ENCODE data around the gene PTCH2.
"Not testable (repeated sequence)": the region's sequence is repeated elsewhere in the genome, so short reads cannot be mapped to it uniquely, and the experiment has no call there.

PTCH2 gene

GRCh38 chr1:44799770-44800584 is 43.1 kb downstream of the PTCH2 start, which contains the start of gene PLK3:
Gene PLK3, plus strand, starts transcription at chr1:44800377. Its CDS starts 87 bp downstream, at chr1:44800464.
- peak; percentile 95 to 98 for DNase-seq

- no peak for DNase-seq
Measured at GRCh38 chr1:44798481-44799365, 44.3 kb downstream of the PTCH2 start.

DNA sequence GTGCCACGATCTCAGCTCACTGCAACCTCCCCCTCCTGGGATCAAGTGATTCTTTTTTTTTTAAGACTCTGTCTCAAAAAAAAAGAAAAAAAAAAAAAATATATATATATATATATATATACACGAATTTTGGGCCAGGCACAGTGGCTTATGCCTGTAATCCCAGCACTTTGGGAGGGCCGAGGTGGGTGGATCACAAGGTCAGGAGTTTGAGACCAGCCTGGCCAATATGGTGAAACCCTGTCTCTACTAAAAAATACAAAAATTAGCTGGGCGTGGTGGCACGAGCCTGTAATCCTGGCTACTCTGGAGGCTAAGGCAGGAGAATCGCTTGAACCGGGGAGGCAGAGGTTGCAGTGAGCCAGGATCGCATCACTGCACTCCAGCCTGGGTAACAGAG is 45.2 kb downstream of the PTCH2 start:
- not testable (repeated sequence) for DNase-seq

DNA sequence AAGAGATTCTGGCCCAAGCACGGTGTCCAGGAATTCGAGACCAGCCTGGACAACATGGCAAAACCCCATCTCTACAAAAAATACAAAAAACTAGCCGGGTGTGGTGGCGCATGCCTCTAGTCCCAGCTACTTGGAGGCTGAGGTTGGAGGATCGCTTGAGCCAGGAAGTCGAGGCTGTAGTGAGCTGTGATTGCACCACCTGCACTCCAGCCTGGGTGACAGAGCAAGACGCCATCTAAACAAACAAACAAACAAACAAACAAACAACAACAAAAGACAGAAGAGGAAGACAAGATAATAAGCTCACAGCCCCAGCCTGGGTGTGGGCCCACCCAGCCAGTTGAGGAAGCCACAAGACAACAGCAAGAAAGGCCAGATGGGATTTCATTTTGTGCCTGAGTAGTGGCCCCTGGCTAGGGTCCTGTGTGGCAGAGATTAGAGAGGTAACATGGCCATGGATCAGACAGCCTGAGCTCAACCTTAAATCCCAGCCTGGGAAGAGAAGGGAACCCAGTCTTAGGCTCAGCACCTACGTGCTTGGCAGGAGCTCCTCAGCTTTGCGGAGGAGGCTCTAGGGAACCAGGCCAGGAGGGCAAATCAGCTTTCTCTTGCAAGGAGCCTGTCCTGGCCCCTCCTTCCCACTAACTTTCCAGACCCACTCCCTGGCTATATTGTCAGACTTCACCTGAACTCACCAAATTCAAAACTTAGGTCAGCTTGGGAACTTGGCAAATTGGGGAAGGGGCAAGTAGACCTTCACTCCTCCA is 50.1 kb downstream of the PTCH2 start:
- DNase-seq, result no peak

DNA sequence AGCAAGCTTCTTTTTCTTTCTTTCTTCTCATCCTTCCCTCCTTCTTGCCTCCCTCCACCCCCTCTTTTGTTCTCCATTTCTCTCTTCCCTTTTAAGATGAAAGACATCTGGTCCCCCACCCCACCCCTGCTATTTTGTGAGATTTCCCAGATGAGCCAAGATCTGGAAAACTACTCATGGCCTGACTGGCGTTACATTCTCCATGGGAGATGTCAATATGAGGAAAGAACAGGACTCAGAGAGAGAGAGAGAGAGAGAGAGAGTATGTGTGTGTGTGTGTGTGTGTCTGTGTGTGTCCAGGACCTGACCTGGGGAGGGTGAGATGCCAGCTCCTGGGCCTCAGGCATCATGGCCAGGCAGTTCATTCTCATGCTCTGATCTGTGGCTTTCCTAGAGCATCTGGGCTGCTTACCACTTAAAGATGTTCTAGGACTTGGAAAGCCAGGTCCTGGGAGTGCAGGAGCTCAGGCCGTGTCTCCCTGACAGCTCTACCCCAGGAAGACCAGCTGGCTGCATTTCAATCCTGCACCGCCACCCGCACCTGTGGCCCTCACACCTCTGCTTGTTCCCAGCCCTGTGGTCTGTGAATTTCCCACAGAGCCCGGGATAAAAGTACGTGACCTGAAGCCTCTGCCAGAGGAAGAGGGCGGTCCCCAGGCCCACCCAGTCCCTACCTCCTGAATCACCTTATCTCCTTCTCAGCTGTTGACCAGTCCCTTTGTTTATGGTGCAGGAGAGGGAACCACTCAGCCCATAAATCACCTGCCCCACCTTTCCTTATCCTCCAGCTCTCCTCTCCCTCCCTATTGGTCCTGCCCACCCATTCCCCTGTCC is 51.9 kb downstream of the PTCH2 start:
- no peak for DNase-seq

DNA sequence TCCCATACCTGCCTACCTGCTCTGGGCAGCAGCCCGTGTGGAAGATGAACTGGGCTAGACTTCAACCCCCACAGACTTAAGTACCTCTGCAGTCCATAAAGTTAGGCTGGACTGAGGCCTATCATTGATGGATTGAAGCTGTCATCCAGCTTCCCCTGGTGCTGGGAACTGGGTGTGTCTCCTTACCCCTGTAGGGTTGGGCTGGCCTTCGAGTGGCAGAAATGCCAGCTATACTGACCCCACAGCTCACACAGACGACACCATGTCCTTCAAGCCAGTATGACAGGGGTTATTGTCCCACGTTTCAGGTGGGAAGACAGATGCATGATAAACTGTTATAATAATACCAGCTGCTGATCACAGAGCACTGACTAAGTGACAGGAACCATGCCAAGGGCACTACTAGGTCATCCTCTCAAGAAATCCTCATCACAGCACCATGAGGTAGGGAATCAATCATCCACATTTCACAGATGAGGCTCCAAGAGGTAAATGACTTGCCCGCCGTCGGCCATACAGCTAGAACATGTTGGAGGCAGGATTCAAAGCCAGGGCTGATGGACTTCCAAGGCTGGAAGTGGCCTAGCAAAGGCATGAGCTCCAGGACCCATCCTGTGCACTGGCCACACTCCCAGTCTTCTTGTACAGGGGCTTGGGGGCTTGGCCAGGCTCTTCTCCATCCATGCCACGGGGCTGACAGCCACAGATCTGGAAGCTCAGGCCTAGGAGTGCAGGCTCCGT is 54.8 kb downstream of the PTCH2 start, which contains the start of gene BEST4:
TSS of gene BEST4 (minus strand) at position 51 of the 741 bp plus-strand sequence. CDS start 465 bp downstream, outside the sequence.
- no peak for DNase-seq

GRCh38 chr1:44787506-44787905 is 55.5 kb downstream of the PTCH2 start:
- no peak for DNase-seq

DNA sequence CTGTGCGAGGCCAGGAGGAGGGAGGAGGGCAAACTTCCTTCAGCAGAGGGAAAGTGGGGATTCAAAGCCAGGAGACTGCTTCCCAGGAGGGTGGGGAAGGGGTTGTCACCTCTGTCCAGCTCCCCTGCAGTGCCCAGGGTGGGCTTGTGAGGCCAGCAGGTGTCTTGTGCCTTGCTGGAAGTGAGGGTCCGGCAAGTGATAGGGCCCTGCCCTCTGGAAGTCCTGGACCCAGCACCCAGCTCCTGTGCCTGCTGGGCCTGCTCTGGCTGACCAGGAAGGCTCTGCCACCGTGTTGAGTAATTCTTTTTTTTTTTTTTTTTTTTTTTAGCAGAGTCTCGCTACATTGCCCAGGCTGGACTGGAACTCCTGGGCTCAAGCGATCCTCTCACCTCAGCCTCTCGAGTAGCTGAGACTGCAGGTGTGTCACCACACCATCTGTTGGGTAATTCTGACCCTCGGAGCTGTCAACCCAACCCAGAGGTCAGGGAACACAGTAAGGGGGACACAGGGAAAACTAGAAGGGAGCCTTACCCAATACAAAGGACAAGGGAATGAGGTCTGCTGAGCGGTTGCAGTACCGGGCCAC is 56.1 kb downstream of the PTCH2 start:
- DNase-seq, result no peak

DNA sequence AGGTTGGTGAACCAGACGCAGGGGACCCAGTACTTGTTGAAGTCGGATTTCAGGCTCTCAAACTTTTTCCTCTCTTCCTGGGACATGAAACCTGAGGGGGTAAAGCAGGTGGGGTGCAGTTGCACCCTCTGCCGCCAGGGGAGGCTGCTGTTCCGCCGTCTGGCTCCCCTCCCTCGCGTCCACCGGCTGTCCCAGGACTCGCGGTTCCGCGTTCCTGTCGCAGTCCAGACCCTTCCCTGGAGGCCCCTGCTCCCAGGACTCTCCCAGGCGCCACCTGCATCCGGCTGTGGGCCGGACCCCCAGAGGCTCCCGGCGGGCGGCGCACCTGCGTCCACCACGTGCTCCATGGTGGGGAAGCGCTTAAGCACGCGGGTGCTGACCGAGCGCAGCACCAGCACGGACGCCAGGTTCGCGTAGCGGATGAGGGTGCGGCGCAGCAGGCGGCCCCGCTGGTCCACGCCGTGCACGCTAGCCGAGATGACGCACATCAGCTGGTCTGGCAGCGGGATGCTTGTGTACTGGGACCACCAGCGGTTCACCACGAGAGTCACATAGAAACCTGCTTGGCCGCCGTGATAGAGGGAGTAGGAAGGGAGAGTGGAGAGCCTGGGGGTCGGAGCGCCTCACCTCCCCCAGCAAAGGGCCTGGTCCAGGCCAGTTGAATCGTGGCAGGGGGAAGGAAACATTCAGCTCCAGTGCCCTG is 56.8 kb downstream of the PTCH2 start:
- no peak for DNase-seq

GRCh38 chr1:44785501-44786137 is 57.4 kb downstream of the PTCH2 start:
- no peak for DNase-seq

- no peak for DNase-seq
Measured at GRCh38 chr1:44785029-44785380, 58.0 kb downstream of the PTCH2 start.

GRCh38 chr1:44784094-44785028 is 58.7 kb downstream of the PTCH2 start:
- no peak for DNase-seq

- DNase-seq, result no peak
Measured at GRCh38 chr1:44783697-44784093, 59.4 kb downstream of the PTCH2 start.

GRCh38 chr1:44780583-44781121 is 62.4 kb downstream of the PTCH2 start:
- DNase-seq, result no peak

DNA sequence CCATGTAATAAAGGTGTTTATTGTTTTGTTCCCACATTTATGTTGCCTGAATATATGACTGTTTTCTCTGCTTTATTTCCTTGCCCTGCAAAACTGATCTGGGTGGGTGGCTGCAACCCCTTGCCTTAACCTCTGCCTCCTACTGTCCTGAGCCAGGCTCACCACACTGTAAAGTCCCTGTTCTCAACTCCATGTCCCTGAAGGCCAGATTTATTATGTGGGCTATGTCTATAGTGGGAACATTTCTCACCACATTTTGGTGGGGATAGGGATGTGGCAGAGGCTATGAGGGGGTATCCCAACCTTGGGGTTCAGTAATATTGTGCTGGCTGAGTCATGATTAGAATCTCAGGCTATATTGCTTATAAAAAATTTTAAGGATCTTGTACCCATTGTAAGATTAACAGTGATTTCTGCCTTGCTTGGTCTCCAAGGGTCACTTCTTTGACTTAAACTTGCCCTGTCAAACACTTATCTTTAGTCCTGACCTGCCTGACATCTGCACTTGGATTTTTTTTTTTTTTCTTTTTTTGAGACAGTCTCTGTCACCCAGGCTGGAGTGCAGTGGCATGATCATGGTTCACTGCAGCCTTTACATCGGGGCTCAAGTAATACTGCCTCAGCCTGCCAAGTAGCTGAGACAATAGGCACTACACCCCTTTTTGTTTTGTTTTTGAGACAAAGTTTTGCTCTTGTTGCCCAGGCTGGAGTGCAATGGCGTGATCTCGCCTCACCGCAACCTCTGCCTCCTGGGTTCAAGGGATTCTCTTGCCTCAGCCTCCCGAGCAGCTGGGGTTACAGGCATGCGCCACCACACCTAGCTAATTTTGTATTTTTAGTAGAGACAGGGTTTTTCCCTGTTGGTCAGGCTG is 64.1 kb downstream of the PTCH2 start:
- no peak for DNase-seq

DNA sequence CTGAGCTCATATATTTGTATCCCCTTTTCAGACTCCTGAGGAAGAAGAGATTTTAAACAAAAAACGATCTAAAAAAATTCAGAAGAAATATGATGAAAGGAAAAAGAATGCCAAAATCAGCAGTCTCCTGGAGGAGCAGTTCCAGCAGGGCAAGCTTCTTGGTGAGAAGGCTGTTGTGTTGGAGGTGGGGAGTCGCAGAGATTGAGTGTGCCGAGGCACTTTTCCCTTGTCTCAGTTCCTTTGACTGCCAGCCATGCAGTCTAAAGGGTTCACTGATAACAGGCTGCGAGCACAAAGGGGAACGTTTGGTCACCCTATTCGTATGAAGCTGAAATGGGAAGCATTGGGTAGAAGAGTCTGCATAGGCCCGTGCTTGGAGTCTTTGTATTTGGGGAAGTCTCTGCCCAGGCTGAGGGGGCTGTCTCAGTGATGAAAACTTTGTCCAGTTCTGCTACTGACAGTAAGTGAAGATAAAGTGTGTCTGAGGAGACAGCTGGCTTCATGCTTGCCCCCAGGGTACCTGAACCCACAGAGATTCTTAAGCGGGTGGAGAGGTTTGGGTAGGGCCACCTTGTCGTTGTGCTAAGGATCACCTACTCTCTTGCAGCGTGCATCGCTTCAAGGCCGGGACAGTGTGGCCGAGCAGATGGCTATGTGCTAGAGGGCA is 65.0 kb downstream of the PTCH2 start:
- no peak for DNase-seq

DNA sequence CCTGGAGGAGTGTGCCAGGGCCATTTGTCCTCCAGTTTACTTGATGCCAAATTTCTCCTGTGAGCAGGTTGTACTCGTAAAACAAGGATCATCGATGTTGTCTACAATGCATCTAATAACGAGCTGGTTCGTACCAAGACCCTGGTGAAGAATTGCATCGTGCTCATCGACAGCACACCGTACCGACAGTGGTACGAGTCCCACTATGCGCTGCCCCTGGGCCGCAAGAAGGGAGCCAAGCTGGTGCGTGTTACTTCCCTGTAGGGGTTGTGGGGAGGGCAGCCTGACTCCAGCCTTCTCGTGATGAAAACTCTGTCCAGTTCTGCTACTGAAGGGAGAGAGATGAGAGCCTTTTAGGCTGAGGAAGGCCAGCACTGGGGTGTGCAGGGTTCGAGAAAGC is 65.5 kb downstream of the PTCH2 start:
- DNase-seq, result no peak

Data from NCI-H1930 (cell line).